GM04504 (cell line): ENCODE measurements around the gene ZSCAN5A.
A peak's percentile ranks its signal among the peaks of the same experiment; 100 is the strongest.
"Not testable (repeated sequence)": the region's sequence is repeated elsewhere in the genome, so short reads cannot be mapped to it uniquely, and the experiment has no call there.

Source experiments
- DNase-seq: peaks from one replicate; pipeline ENCODE4 v3.0.0-alpha.2; 2012; ENCODE audit warnings: low read depth

The ZSCAN5A gene

GRCh38 chr19:56271151-56271550 is 43.5 kb downstream of the ZSCAN5A start:
- DNase-seq, result no peak

DNA sequence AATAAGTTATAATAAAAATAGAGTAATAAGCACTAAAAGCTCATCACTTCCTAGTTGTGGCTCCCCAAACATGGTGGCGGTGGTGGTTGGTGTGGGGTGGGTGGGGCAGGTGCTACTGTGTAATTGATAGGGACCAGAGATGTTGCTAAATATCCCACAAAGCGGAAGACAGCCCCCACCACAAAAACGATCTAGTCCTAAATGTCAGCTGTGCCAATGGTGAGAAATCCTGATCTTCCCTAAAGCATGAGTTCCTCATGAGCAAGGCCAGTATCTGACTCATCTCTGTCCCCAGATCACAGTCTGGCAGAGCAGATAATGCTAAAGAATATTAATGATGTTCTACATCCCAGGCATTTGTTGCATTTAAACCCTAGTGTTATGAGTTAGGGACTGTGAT is 44.0 kb downstream of the ZSCAN5A start:
- no peak for DNase-seq

DNA sequence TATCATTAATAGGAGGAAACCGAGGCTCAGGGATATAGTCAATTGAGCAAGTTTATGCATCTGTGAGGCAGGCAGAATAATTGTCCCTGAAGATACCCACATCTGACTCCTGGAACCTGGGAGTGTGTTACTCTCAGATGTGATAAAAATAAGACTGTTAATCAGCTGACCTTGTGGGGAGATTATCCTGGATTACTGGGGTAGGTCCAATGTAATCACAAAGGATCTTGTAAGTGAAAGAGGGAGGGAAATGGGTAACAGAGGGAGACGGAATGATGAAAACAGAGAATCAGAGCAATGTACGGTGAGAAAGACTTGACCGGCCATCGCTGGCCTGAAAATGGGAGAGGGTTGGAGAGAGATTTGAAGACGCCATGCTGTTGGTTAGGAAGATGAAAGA is 45.3 kb downstream of the ZSCAN5A start:
- DNase-seq, result no peak

GRCh38 chr19:56266051-56266450 is 48.6 kb downstream of the ZSCAN5A start:
- DNase-seq, result no peak

- DNase-seq, result no peak
These were observed 51.3 kb downstream of the ZSCAN5A start for GRCh38 chr19:56263319-56263718.

- DNase-seq, result not testable (repeated sequence)
These were observed 52.7 kb downstream of the ZSCAN5A start for GRCh38 chr19:56261932-56262331.

- DNase-seq, result no peak
These were observed 53.5 kb downstream of the ZSCAN5A start for GRCh38 chr19:56261145-56261544.

DNA sequence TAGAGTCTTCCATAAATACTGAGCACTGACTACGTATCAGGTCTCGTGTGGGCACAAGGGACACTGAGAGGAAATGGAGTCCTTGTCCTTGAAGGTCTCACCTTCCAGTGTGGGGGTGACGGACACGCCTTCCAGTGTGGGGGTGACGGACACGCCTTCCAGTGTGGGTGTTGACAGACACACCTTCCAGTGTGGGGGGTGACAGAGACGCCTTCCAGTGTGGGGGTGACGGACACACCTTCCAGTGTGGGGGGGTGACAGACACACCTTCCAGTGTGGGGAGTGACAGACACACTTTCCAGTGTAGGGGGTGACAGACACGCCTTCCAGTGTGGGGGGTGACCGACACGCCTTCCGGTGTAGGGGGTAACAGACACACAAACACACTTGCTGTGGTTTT is 56.4 kb downstream of the ZSCAN5A start:
- no peak for DNase-seq

DNA sequence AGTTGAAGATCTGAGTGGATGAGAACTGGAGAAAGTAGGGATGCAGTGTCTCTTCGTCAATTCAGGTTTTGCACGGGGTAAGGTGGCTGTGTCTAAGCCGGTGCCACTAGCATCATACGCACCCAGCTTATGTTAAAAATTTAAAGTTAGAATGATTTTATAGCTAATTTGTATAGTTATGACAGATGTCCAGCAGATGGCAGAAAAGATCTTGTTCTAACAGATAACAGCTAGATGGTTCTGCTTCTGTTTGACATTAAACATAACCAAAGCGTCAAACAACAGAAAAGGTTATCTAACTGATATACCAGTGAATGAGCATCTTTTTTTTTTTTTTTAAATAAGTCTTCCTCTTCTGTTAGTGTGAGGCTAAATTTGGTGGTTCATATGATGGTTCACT is 60.9 kb downstream of the ZSCAN5A start:
- peak; percentile 17 for DNase-seq

GRCh38 chr19:56252699-56253422 is 61.8 kb downstream of the ZSCAN5A start:
- DNase-seq, result peak; percentile 42

DNA sequence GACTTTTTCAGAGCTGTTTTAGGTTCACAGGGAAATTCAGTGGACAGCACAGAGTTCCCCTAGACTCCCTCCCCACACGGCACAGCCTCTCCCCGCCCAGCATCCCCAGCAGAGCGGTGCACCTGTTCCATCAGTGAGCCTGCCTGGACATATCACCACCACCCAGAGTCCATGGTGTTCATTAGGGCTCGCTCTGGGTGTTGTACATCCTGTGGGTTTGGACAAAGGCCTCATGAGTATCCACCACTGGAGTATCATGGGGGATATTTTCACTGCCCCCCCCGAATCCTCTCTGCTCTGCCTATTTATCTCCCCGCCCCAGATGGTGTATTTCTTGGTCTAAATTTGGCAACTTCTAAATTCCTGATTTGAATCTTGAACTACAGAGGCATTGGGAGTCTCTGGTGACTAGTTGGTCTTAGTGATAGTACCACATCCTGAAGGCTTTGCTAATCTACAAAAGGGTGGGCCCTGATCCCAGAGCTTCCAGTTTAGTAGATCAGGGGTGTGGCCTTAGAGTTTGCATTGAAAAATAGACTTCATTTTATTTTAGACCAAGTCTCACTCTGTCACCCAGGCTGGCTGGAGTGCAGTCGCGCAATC is 65.8 kb downstream of the ZSCAN5A start:
- not testable (repeated sequence) for DNase-seq

DNA sequence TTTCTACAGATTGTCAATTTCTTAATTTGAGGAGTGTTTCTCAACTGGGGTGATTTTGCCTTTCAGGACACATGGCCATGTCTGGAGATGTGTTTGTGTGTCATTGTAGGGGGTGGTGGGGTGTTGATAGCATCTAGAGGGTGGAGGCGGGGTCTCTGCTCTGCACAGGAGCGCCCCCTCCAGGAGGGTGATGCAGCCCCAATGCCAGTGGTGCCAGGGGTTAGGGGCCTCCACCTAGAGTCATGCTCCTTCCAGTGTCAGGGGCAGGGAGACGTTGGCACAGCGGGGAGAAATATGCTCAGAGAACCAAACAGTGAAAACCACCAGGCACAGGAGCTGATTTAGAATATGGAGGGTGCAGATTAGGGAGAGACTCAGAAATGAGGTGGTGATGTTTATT is 68.9 kb downstream of the ZSCAN5A start:
- not testable (repeated sequence) for DNase-seq

DNA sequence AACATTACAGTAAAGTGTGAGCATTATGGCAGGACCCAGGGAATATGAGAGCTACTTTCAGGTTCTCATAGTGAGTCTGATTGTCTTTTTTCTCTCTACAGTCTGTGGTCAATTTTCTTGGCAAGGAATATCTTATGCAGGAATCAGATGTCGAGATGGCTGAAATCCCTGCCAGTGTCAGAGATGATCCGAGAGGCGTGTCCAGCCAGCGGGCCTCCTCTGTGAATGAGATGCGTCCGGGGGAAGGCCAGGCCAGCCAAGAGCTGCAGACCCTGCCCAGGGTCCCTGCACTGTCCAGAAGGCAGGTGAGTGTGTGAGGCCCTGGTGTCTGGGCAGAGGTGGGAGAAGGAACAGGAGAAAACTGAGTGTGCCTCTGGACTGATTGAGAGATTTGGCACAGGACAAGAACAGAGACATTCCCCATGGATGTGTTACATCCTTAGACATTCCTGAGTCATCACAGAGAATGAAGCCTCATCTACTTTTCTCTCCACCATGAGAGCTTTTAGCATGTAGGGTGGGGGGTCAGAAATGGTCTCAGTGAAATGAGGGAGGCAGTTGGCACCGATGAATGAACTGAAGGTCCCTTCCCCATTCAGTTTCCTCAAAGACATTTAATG is 69.4 kb downstream of the ZSCAN5A start:
- DNase-seq, result peak; percentile 6

- no peak for DNase-seq
These were observed 91.2 kb downstream of the ZSCAN5A start for GRCh38 chr19:56223481-56223880.

GRCh38 chr19:56222901-56223300 is 91.7 kb downstream of the ZSCAN5A start:
- DNase-seq, result no peak

DNA sequence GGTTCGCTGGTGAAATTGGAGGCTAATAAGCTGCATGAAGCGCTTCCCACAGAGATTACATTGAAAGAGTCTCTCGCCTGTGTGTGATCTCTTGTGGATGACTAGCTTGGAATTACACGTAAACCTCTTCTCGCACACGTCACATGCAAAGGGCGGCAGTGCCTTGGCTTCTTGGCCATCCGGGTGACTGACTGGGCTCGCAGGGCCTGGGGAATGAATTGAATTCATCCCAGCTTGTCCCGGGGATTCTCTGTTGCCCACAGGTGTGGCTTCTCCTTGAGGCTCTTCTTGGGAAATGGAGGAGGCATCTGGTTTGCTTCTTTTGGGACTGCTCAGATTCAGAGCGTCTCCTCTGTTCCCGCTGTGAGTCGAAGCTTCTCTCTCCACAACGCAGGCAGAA is 92.8 kb downstream of the ZSCAN5A start:
- DNase-seq, result no peak

DNA sequence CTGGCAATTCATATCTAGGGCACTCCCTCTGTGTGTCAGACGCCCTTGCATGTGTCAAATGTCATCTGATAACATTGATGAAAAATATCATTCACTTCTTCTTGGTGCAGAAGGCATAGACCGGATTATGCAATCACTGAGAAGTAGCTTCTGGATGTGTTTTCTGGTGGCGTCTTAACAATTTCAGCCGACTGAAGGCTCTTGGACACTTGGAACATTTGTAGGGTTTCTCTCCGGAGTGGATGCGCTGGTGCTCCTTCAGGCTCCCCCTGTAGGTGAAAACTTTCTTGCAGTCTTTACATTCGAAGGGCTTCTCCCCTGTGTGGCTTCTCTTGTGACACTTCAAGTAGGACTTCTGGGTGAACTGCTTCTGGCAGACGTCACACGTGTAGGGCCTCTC is 93.2 kb downstream of the ZSCAN5A start:
- DNase-seq, result not testable (repeated sequence)

DNA sequence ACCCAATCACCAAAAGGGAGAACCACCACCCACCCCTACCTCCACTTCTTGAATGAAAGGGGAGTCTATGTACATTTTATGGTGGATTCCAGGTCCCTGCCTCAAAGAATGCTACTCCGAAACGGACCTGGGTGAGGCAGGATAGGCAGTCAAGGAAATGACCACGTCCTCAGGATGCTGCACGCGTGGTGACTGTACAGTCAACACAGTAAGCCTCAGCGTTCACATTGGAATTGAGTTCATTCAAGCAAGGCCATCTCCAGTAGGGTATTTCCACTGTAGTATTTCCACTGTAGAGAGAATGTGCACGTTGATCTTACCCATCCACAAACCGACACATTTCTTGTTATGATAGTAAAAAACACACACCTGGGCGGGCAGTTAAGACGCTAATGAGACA is 95.7 kb downstream of the ZSCAN5A start:
- no peak for DNase-seq

- DNase-seq, result no peak
These were observed 97.3 kb downstream of the ZSCAN5A start for GRCh38 chr19:56217039-56217949.

- no peak for DNase-seq
These were observed 102.9 kb downstream of the ZSCAN5A start for GRCh38 chr19:56211718-56212117.

DNA sequence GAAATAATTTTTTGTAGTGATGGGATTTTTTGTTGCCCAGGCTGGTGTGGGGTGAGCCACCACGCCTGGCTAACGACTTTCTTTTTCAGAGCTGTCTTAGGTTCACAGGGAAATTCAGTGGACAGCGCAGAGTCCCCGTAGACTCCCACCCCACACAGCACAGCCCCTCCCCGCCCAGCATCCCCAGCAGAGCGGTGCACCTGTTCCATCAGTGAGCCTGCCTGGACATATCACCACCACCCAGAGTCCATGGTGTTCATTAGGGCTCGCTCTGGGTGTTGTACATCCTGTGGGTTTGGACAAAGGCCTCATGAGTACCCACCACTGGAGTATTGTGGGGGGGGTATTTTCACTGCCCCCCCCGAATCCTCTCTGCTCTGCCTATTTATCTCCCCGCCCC is 104.6 kb downstream of the ZSCAN5A start:
- not testable (repeated sequence) for DNase-seq

- DNase-seq, result no peak
These were observed 105.5 kb downstream of the ZSCAN5A start for GRCh38 chr19:56209091-56209490.
